PFSK-1 (cell line): ENCODE measurements around the gene WAS.

Experiments
- POLR2AphosphoS5 ChIP-seq: IDR thresholded peaks from 2 replicates; pipeline ENCODE4 v1.6.1; 2012; ENCODE audit warnings: low read depth, mild to moderate bottlenecking, control low read depth, low read length, moderate library complexity
- REST ChIP-seq, 2 experiments: IDR thresholded peaks; 2 replicates each; pipeline versions ENCODE4 v1.6.1 to v1.8.0; 2011 to 2012; ENCODE audit warnings: low read depth in 2 of 2, low read length in 2 of 2, control low read depth in 1 of 2, inconsistent platforms in 1 of 2, mild to moderate bottlenecking in 1 of 2, moderate library complexity in 1 of 2; ENCODE audit not compliant: insufficient read depth in 1 of 2
- TAF1 ChIP-seq: IDR thresholded peaks from 2 replicates; pipeline ENCODE4 v1.6.1; 2012; ENCODE audit warnings: low read length, control low read depth, borderline replicate concordance; ENCODE audit not compliant: insufficient read depth

- TF ChIP-seq REST (IDR thresholded peaks at IDR 0.05; ENCODE audit: insufficient read depth in 1 of 2, low read depth in 2 of 2, low read length in 2 of 2) (no peak), POLR2AphosphoS5 (no peak), TAF1 (no peak)
Observed at GRCh38 chrX:48689208-48689920, 5.8 kb downstream of the WAS start.
